Measurements from ENCODE around the gene PPDPF.
"Not testable (repeated sequence)": the region's sequence is repeated elsewhere in the genome, so short reads cannot be mapped to it uniquely, and the experiment has no call there.

The PPDPF gene

DNA sequence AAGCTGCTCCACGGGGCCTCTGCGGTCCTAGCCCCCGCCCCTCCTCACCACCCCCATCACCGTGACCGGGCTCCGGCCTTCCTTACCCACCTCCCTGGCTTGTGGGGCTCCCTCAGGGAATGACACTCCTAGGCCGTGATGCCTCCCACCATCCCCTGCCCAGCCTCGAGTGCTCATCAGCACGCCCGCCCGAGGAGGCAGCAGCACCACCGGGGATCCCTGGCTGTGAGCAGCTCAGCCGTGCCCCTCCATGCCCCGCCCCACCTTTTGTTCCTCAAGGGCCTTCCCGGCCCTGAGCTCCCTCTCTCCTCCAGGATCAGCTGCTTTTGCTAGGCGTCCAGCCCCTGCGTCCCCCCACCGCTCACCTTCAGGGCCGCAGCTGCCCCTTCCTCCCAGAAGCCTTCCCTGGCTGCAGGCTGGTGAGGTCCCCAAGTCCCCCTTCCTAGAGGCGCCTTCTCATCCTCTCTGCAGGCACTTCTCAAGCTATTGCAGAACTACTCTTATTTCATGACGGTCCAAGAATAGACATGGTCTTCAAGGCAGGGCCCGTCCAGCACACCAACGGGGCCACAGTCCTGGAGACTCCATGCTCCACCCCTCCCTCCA lies 36.4 kb downstream of the PPDPF start:
- ATAC-seq, result no peak
- TF ChIP-seq OSR1 (CRISPR knock-in tag; IDR thresholded peaks at IDR 0.05) (no peak), CSRNP3 (CRISPR knock-in tag; IDR thresholded peaks at IDR 0.05) (no peak), ESRRG (CRISPR knock-in tag; IDR thresholded peaks at IDR 0.05) (no peak), ARNTL (CRISPR knock-in tag; IDR thresholded peaks at IDR 0.05; ENCODE audit: borderline replicate concordance, low read depth) (no peak), PPARA (CRISPR knock-in tag; IDR thresholded peaks at IDR 0.05; ENCODE audit: borderline replicate concordance) (no peak), GLIS3 (CRISPR knock-in tag; IDR thresholded peaks at IDR 0.05) (no peak), RARB (CRISPR knock-in tag; IDR thresholded peaks at IDR 0.05) (no peak), TCF4 (CRISPR knock-in tag; IDR thresholded peaks at IDR 0.05; ENCODE audit: borderline replicate concordance) (no peak), BACH2 (CRISPR knock-in tag; IDR thresholded peaks at IDR 0.05; ENCODE audit: borderline replicate concordance) (no peak), ZNF70 (CRISPR knock-in tag; IDR thresholded peaks at IDR 0.05) (no peak), ZC3H10 (CRISPR knock-in tag; IDR thresholded peaks at IDR 0.05) (no peak), SNAI2 (CRISPR knock-in tag; IDR thresholded peaks at IDR 0.05) (no peak)
- TF ChIP-seq, protein P1, sequence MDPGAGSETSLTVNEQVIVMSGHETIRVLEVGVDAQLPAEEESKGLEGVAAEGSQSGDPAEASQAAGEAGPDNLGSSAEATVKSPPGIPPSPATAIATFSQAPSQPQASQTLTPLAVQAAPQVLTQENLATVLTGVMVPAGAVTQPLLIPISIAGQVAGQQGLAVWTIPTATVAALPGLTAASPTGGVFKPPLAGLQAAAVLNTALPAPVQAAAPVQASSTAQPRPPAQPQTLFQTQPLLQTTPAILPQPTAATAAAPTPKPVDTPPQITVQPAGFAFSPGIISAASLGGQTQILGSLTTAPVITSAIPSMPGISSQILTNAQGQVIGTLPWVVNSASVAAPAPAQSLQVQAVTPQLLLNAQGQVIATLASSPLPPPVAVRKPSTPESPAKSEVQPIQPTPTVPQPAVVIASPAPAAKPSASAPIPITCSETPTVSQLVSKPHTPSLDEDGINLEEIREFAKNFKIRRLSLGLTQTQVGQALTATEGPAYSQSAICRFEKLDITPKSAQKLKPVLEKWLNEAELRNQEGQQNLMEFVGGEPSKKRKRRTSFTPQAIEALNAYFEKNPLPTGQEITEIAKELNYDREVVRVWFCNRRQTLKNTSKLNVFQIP (CRISPR knock-in tag; IDR thresholded peaks at IDR 0.05; ENCODE audit: borderline replicate concordance, low read depth), result no peak

DNA sequence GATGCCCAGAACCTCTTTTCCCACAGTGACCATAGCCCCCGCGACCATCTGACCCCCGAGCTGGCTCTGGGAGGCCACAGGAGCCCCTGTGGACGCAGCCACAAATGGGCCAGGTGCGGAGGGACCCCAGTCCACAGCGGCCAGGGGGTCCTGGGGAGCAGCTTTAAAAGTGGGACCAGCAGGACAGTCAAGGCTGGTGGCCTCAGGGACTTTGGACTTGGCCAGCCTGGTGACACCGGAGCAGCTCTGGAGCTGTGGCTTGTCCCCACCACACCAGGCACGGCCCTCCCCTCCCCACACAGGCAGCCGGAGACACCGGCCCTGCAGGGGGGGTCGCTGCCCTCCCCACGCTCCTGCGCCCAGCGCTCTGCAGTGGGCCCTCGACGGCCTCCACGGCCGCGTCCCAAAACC lies 36.9 kb downstream of the PPDPF start:
- no peak for ATAC-seq
- TF ChIP-seq CSDC2 (CRISPR knock-in tag; IDR thresholded peaks at IDR 0.05), result no peak
- TF ChIP-seq OSR1 (CRISPR knock-in tag; IDR thresholded peaks at IDR 0.05), result no peak
- no peak for TF ChIP-seq PPARA (CRISPR knock-in tag; IDR thresholded peaks at IDR 0.05; ENCODE audit: borderline replicate concordance)
- no peak for TF ChIP-seq TSHZ2 (CRISPR knock-in tag; IDR thresholded peaks at IDR 0.05)
- no peak for TF ChIP-seq TCF4 (CRISPR knock-in tag; IDR thresholded peaks at IDR 0.05; ENCODE audit: borderline replicate concordance)

GRCh38 chr20:63558804-63559484 lies 38.4 kb downstream of the PPDPF start:
- ATAC-seq, result no peak
- no peak for TF ChIP-seq ZNF565 (CRISPR knock-in tag; conservative IDR thresholded peaks at IDR 0.05; ENCODE audit: low read depth)
- no peak for TF ChIP-seq ZNF70 (CRISPR knock-in tag; IDR thresholded peaks at IDR 0.05)
- no peak for TF ChIP-seq CREB5 (CRISPR knock-in tag; IDR thresholded peaks at IDR 0.05; ENCODE audit: low read depth)
- no peak for TF ChIP-seq SNAI2 (CRISPR knock-in tag; IDR thresholded peaks at IDR 0.05)
- TF ChIP-seq CSDC2 (CRISPR knock-in tag; IDR thresholded peaks at IDR 0.05), result no peak
- TF ChIP-seq RARB (CRISPR knock-in tag; IDR thresholded peaks at IDR 0.05), result no peak
- no peak for TF ChIP-seq GLIS3 (CRISPR knock-in tag; IDR thresholded peaks at IDR 0.05)
- TF ChIP-seq OSR1 (CRISPR knock-in tag; IDR thresholded peaks at IDR 0.05), result no peak
- no peak for TF ChIP-seq TSHZ2 (CRISPR knock-in tag; IDR thresholded peaks at IDR 0.05)
- no peak for TF ChIP-seq ESRRG (CRISPR knock-in tag; IDR thresholded peaks at IDR 0.05)
- TF ChIP-seq, protein P1 (CRISPR knock-in tag; IDR thresholded peaks at IDR 0.05; ENCODE audit: borderline replicate concordance, low read depth), result no peak

DNA sequence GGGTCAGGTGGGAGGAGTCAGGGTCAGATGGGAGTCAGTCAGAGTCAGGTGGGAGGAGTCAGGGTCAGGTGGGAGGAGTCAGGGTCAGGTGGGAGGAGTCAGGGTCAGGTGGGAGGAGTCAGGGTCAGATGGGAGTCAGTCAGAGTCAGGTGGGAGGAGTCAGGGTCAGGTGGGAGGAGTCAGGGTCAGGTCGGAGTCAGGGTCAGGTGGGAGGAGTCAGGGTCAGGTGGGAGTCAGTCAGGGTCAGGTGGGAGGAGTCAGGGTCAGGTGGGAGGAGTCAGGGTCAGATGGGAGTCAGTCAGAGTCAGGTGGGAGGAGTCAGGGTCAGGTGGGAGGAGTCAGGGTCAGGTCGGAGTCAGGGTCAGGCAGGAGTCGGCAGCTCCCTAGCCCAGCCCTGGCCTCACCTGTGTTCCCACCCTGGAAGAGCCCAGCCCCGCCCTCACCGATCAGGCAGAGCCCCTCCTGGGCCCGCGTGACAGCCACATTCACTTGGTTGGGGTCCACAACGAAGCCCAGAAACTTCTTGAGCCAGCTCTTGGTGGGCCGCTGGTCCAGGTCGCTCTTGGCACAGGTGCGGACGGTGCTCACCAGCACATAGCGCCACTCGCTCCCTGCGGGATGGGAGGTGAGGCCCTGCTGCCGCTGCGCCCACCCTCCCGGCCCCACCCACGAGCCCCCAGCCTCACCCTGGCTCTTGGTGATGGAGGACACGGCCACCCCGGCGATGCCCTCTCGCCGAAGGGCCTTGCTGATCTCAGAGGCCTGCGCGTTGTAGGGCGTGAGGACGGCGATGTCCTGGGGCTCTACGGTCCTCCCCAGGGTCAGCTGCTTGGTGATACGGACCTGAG lies 39.1 kb downstream of the PPDPF start:
- ATAC-seq, result not testable (repeated sequence)
